ENCODE results near the gene ANKRD1.
"Not testable (repeated sequence)": the region's sequence is repeated elsewhere in the genome, so short reads cannot be mapped to it uniquely, and the experiment has no call there.

Gene ANKRD1

GRCh38 chr10:90947030-90947960 lies 26.4 kb upstream of the ANKRD1 start:
- no peak for TF ChIP-seq ZFX (IDR thresholded peaks at IDR 0.05; ENCODE audit: borderline replicate concordance)
- no peak for TF ChIP-seq CTCF (IDR thresholded peaks at IDR 0.05)
- no peak overlapping the region for H3K27ac ChIP-seq

- H3K27ac ChIP-seq, result no peak overlapping the region
- TF ChIP-seq ZFX (IDR thresholded peaks at IDR 0.05; ENCODE audit: borderline replicate concordance), result no peak
Measured at GRCh38 chr10:90945491-90946070, 24.7 kb upstream of the ANKRD1 start.

- TF ChIP-seq ZFX (IDR thresholded peaks at IDR 0.05; ENCODE audit: borderline replicate concordance) (no peak), CTCF (IDR thresholded peaks at IDR 0.05) (no peak)
- no peak overlapping the region for H3K27ac ChIP-seq
Measured at GRCh38 chr10:90944749-90945148, 23.9 kb upstream of the ANKRD1 start.

GRCh38 chr10:90942980-90943379 lies 22.1 kb upstream of the ANKRD1 start:
- not testable (repeated sequence) for H3K27ac ChIP-seq

- H3K27ac ChIP-seq, result no peak overlapping the region
- TF ChIP-seq ZFX (IDR thresholded peaks at IDR 0.05; ENCODE audit: borderline replicate concordance), result no peak
- TF ChIP-seq CTCF (IDR thresholded peaks at IDR 0.05), result no peak
Measured at GRCh38 chr10:90939648-90940047, 18.8 kb upstream of the ANKRD1 start.

GRCh38 chr10:90939116-90939515 lies 18.2 kb upstream of the ANKRD1 start:
- no peak for TF ChIP-seq CTCF (IDR thresholded peaks at IDR 0.05)
- no peak for TF ChIP-seq ZFX (IDR thresholded peaks at IDR 0.05; ENCODE audit: borderline replicate concordance)
- no peak overlapping the region for H3K27ac ChIP-seq

- H3K27ac ChIP-seq, result no peak overlapping the region
- no peak for TF ChIP-seq CTCF (IDR thresholded peaks at IDR 0.05)
- TF ChIP-seq ZFX (IDR thresholded peaks at IDR 0.05; ENCODE audit: borderline replicate concordance), result no peak
Measured at GRCh38 chr10:90937645-90938258, 16.9 kb upstream of the ANKRD1 start.

- no peak overlapping the region for H3K27ac ChIP-seq
- no peak for TF ChIP-seq CTCF (IDR thresholded peaks at IDR 0.05)
- no peak for TF ChIP-seq ZFX (IDR thresholded peaks at IDR 0.05; ENCODE audit: borderline replicate concordance)
Measured at GRCh38 chr10:90936276-90936659, 15.4 kb upstream of the ANKRD1 start.

Data from 22Rv1 (cell line).